ENCODE data around the gene PSMC5. TPM values are rescaled to one million over a fixed set of nuclear protein-coding genes. Genes with fewer than 3 reads are reported as not detected.

The PSMC5 gene
- total RNA-seq, 1 donor from 2014 or later = 49.6 TPM

- no peaks in the 10 kb centered on the region for H3K36me3 ChIP-seq
- no peak for DNase-seq (ENCODE audit: low spot score)
- H3K27ac Mint-ChIP-seq = no peak overlapping the region
- H3K4me1 Mint-ChIP-seq = no peaks in the 10 kb centered on the region
- H3K9ac ChIP-seq = no peak overlapping the region
- peaks cover 82% of the 10 kb centered on the region for H4K20me1 ChIP-seq (ENCODE audit: low read depth)
- no peak overlapping the region for H3K4me3 ChIP-seq
- no peak overlapping the region for H2AFZ ChIP-seq (replicated peaks)
- no peaks in the 10 kb centered on the region for H3K4me1 ChIP-seq
- H3F3A ChIP-seq (ENCODE audit: low read depth) = peaks cover 4% of the 10 kb centered on the region
- no peak overlapping the region for H3K27ac ChIP-seq
- no peaks in the 10 kb centered on the region for H3K9me3 ChIP-seq (ENCODE audit: low read depth)
- H3K79me2 ChIP-seq (ENCODE audit: low read depth) = peaks cover 99% of the 10 kb centered on the region
- no peaks in the 10 kb centered on the region for H3K9me3 Mint-ChIP-seq
- H3K27me3 ChIP-seq = no peaks in the 10 kb centered on the region
- no peak overlapping the region for H3K4me2 ChIP-seq
- H3K27me3 Mint-ChIP-seq (ENCODE audit: insufficient read depth, low read depth) = no peaks in the 10 kb centered on the region
- no peak overlapping the region for H3K4me3 Mint-ChIP-seq
- TF ChIP-seq EZH2 (IDR thresholded peaks at IDR 0.05) (no peak), EZH2phosphoT487 (IDR thresholded peaks at IDR 0.05) (no peak), CTCF (IDR thresholded peaks at IDR 0.05) (no peak)
- peaks cover 15% of the 10 kb centered on the region for H3K36me3 Mint-ChIP-seq
These were observed 43.7 kb upstream of the PSMC5 start for GRCh38 chr17:63783522-63783921.

- Histone ChIP-seq H3K27ac (no peak overlapping the region), H3K4me2 (no peak overlapping the region), H3K4me1 (no peaks in the 10 kb centered on the region), H3K36me3 (no peaks in the 10 kb centered on the region), H3K27me3 (no peaks in the 10 kb centered on the region), H3K79me2 (ENCODE audit: low read depth) (peaks cover 99% of the 10 kb centered on the region), H3K9me3 (ENCODE audit: low read depth) (no peaks in the 10 kb centered on the region), H3K4me3 (no peak overlapping the region), H3K9ac (no peak overlapping the region), H4K20me1 (ENCODE audit: low read depth) (peaks cover 74% of the 10 kb centered on the region), H3F3A (ENCODE audit: low read depth) (peaks cover 4% of the 10 kb centered on the region), H2AFZ (replicated peaks) (no peak overlapping the region)
- Mint-ChIP-seq H3K36me3 (peaks cover 11% of the 10 kb centered on the region), H3K4me3 (no peak overlapping the region), H3K27ac (no peak overlapping the region), H3K9me3 (no peaks in the 10 kb centered on the region), H3K4me1 (no peaks in the 10 kb centered on the region), H3K27me3 (ENCODE audit: insufficient read depth, low read depth) (no peaks in the 10 kb centered on the region)
- no peak for DNase-seq (ENCODE audit: low spot score)
- TF ChIP-seq EZH2 (IDR thresholded peaks at IDR 0.05) (no peak), EZH2phosphoT487 (IDR thresholded peaks at IDR 0.05) (no peak), CTCF (IDR thresholded peaks at IDR 0.05) (no peak)
These were observed 41.7 kb upstream of the PSMC5 start for GRCh38 chr17:63785556-63785955.

- no peaks in the 10 kb centered on the region for H3K27me3 Mint-ChIP-seq (ENCODE audit: insufficient read depth, low read depth)
- no peaks in the 10 kb centered on the region for H3K9me3 Mint-ChIP-seq
- Histone ChIP-seq H3K4me1 (no peaks in the 10 kb centered on the region), H4K20me1 (ENCODE audit: low read depth) (peaks cover 74% of the 10 kb centered on the region), H3K9me3 (ENCODE audit: low read depth) (no peaks in the 10 kb centered on the region), H3K27me3 (no peaks in the 10 kb centered on the region), H3K36me3 (no peaks in the 10 kb centered on the region), H3K4me3 (no peak overlapping the region), H3K9ac (no peak overlapping the region), H3F3A (ENCODE audit: low read depth) (peaks cover 4% of the 10 kb centered on the region), H3K27ac (no peak overlapping the region), H3K79me2 (ENCODE audit: low read depth) (peaks cover 99% of the 10 kb centered on the region), H2AFZ (replicated peaks) (no peak overlapping the region), H3K4me2 (no peak overlapping the region)
- DNase-seq (ENCODE audit: low spot score) = no peak
- H3K4me3 Mint-ChIP-seq = no peak overlapping the region
- H3K27ac Mint-ChIP-seq = no peak overlapping the region
- peaks cover 11% of the 10 kb centered on the region for H3K36me3 Mint-ChIP-seq
- no peak for TF ChIP-seq EZH2 (IDR thresholded peaks at IDR 0.05)
- no peaks in the 10 kb centered on the region for H3K4me1 Mint-ChIP-seq
These were observed 41.1 kb upstream of the PSMC5 start for GRCh38 chr17:63786117-63786516.

GRCh38 chr17:63786971-63787711 lies 40.1 kb upstream of the PSMC5 start:
- no peak overlapping the region for H3K9ac ChIP-seq
- no peak overlapping the region for H3K27ac Mint-ChIP-seq
- H2AFZ ChIP-seq (replicated peaks) = no peak overlapping the region
- H3K4me3 Mint-ChIP-seq = no peak overlapping the region
- H3K79me2 ChIP-seq (ENCODE audit: low read depth) = peaks cover 96% of the 10 kb centered on the region
- no peaks in the 10 kb centered on the region for H3K4me1 Mint-ChIP-seq
- H3K9me3 ChIP-seq (ENCODE audit: low read depth) = no peaks in the 10 kb centered on the region
- peaks cover 2% of the 10 kb centered on the region for H3K36me3 ChIP-seq
- no peaks in the 10 kb centered on the region for H3K4me1 ChIP-seq
- DNase-seq (ENCODE audit: low spot score) = no peak
- TF ChIP-seq CTCF (IDR thresholded peaks at IDR 0.05) = no peak
- no peak for TF ChIP-seq EZH2phosphoT487 (IDR thresholded peaks at IDR 0.05)
- TF ChIP-seq EZH2 (IDR thresholded peaks at IDR 0.05) = no peak
- peaks cover 13% of the 10 kb centered on the region for H3K36me3 Mint-ChIP-seq
- no peaks in the 10 kb centered on the region for H3K27me3 ChIP-seq
- H3K9me3 Mint-ChIP-seq = no peaks in the 10 kb centered on the region
- no peak overlapping the region for H3K27ac ChIP-seq
- H4K20me1 ChIP-seq (ENCODE audit: low read depth) = peaks cover 70% of the 10 kb centered on the region
- H3K27me3 Mint-ChIP-seq (ENCODE audit: insufficient read depth, low read depth) = no peaks in the 10 kb centered on the region
- H3F3A ChIP-seq (ENCODE audit: low read depth) = peaks cover 4% of the 10 kb centered on the region
- H3K4me2 ChIP-seq = no peak overlapping the region
- H3K4me3 ChIP-seq = no peak overlapping the region
